CD4-positive, CD25-positive, alpha-beta regulatory T cell (primary cell): ENCODE data around the gene SORCS2. TPM values are rescaled to one million over a fixed set of nuclear protein-coding genes. Genes with fewer than 3 reads are reported as not detected.

Source experiments
- ATAC-seq, 2 donors: fragments of 150-1000 bp; cut with Tn5 transposase; one replicate each; pipeline ENCODE4 v1.10.0; 2021; ENCODE audit warnings: low read depth in 2 of 2, moderate number of reproducible peaks in 2 of 2, moderate library complexity in 1 of 2
- DNase-seq, 3 donors: peaks; one replicate each; pipeline versions ENCODE4 v3.0.0 to v3.0.0-alpha.2; 2012 to 2022; ENCODE audit warnings: mixed read lengths in 1 of 3
- H3K27ac ChIP-seq: one replicate; pipeline ENCODE4 v1.7.0; 2013; ENCODE audit warnings: mild to moderate bottlenecking, low read length; ENCODE audit not compliant: insufficient read depth, poor library complexity, severe bottlenecking
- H3K27me3 ChIP-seq: one replicate; pipeline ENCODE4 v1.7.0; 2013; ENCODE audit warnings: low read length; ENCODE audit not compliant: control insufficient read depth, insufficient read depth
- H3K36me3 ChIP-seq: one replicate; pipeline ENCODE4 v1.7.0; 2013; ENCODE audit warnings: mild to moderate bottlenecking, low read length, moderate library complexity; ENCODE audit not compliant: control insufficient read depth, insufficient read depth
- H3K4me1 ChIP-seq: 2 replicates; pipeline ENCODE4 v1.7.0; 2013; ENCODE audit warnings: mild to moderate bottlenecking, low read length; ENCODE audit not compliant: insufficient read depth, control insufficient read depth, poor library complexity, severe bottlenecking
- H3K4me3 ChIP-seq: one replicate; pipeline ENCODE4 v1.7.0; 2013; ENCODE audit warnings: low read depth, mild to moderate bottlenecking, low read length, moderate library complexity
- H3K9me3 ChIP-seq, 2 experiments: 1 replicate in 1 of 2; 2 replicates in 1 of 2; pipeline ENCODE4 v1.7.0; 2013; ENCODE audit warnings: low read length in 2 of 2, mild to moderate bottlenecking in 1 of 2, moderate library complexity in 1 of 2; ENCODE audit not compliant: control insufficient read depth in 2 of 2
- H3K27ac Mint-ChIP-seq, 3 donors: one replicate each; pipeline ENCODE4 v1.8.0; 2020 to 2022; ENCODE audit warnings: mild to moderate bottlenecking in 3 of 3, mixed read lengths in 3 of 3, moderate library complexity in 2 of 3
- H3K27me3 Mint-ChIP-seq: one replicate; pipeline ENCODE4 v1.8.0; 2022; ENCODE audit warnings: mild to moderate bottlenecking, mixed read lengths
- H3K36me3 Mint-ChIP-seq: one replicate; pipeline ENCODE4 v1.8.0; 2020; ENCODE audit warnings: mixed read lengths
- H3K4me1 Mint-ChIP-seq, 4 donors: one replicate each; pipeline ENCODE4 v1.8.0; 2020 to 2022; ENCODE audit warnings: mixed read lengths in 4 of 4, mild to moderate bottlenecking in 1 of 4
- H3K4me3 Mint-ChIP-seq, 4 donors: one replicate each; pipeline ENCODE4 v1.8.0; 2020 to 2022; ENCODE audit warnings: mild to moderate bottlenecking in 4 of 4, mixed read lengths in 4 of 4, moderate library complexity in 3 of 4
- H3K9me3 Mint-ChIP-seq, 7 donors: one replicate each; pipeline ENCODE4 v1.8.0; 2020 to 2022; ENCODE audit warnings: mixed read lengths in 7 of 7, mild to moderate bottlenecking in 3 of 7, moderate library complexity in 2 of 7
- polyA plus RNA-seq, 4 donors: library from polyadenylated mRNA; unstranded; fragments of 300-500 nt; fragmentation: Illumina TruSeq; gene quantifications; one replicate each; pipeline ENCODE4 v1.2.3, GENCODE V29; 2021
- total RNA-seq: library from RNA; stranded (reverse); gene quantifications from one replicate; pipeline ENCODE4 v1.2.3, GENCODE V29; 2022

The SORCS2 gene
- total and polyA plus RNA-seq, 5 donors from 2014 or later = not detected

- Mint-ChIP-seq H3K36me3 (no peaks in the 10 kb centered on the region), H3K4me1 (peaks cover 6 to 28% (median 10%) of the 10 kb centered on the region in 4 donors), H3K27me3 (peaks cover 15% of the 10 kb centered on the region), H3K4me3 (no peak overlapping the region), H3K9me3 (peaks cover 0 to 3% (median 0%) of the 10 kb centered on the region in 7 donors), H3K27ac (no peak overlapping the region)
- no peak overlapping the region for H3K27ac ChIP-seq
- no peaks in the 10 kb centered on the region for H3K36me3 ChIP-seq
- H3K4me1 ChIP-seq = peaks cover 14% of the 10 kb centered on the region
- DNase-seq (no peak), ATAC-seq (no peak)
- no peaks in the 10 kb centered on the region for H3K9me3 ChIP-seq
- H3K4me3 ChIP-seq = no peak overlapping the region
- H3K27me3 ChIP-seq = no peaks in the 10 kb centered on the region
These were observed 459.2 kb downstream of the SORCS2 start for GRCh38 chr4:7651461-7651921.

GRCh38 chr4:7652006-7652405 is 459.7 kb downstream of the SORCS2 start:
- H3K4me3 ChIP-seq = no peak overlapping the region
- H3K27me3 Mint-ChIP-seq = peaks cover 15% of the 10 kb centered on the region
- no peaks in the 10 kb centered on the region for H3K36me3 Mint-ChIP-seq
- H3K27me3 ChIP-seq = no peaks in the 10 kb centered on the region
- DNase-seq (no peak), ATAC-seq (no peak)
- peaks cover 14% of the 10 kb centered on the region for H3K4me1 ChIP-seq
- H3K27ac Mint-ChIP-seq = no peak overlapping the region
- H3K27ac ChIP-seq = no peak overlapping the region
- H3K36me3 ChIP-seq = no peaks in the 10 kb centered on the region
- no peak overlapping the region for H3K4me3 Mint-ChIP-seq
- no peaks in the 10 kb centered on the region for H3K9me3 ChIP-seq
- peaks cover 6 to 25% (median 10%) of the 10 kb centered on the region in 4 donors for H3K4me1 Mint-ChIP-seq
- peaks cover 0 to 1% (median 0%) of the 10 kb centered on the region in 7 donors for H3K9me3 Mint-ChIP-seq

- no peaks in the 10 kb centered on the region for H3K36me3 Mint-ChIP-seq
These were observed 460.1 kb downstream of the SORCS2 start for GRCh38 chr4:7652451-7652881.

DNA sequence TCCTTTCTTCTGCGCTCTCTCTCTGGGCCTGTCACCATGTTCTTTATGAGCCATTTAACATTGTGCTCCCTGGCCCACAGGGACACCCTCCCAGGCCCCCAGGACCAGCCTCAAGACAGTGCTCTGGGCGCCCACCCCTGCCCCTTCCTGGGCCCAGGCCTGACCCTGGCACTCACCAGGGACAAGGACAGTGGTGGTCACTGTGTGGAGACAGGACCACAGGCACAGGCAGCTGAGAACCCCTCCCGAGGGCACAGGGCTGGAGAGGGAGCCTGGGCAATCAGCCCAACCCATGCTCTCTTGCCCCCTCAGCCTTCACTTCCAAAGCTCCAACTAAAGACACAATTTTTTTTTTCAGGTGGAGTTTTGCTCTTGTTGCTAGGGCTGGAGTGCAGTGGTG is 460.6 kb downstream of the SORCS2 start:
- H3K9me3 ChIP-seq = no peaks in the 10 kb centered on the region
- H3K4me3 ChIP-seq = no peak overlapping the region
- H3K36me3 ChIP-seq = no peaks in the 10 kb centered on the region
- DNase-seq (no peak), ATAC-seq (no peak)
- Mint-ChIP-seq H3K27ac (peak overlapping the region in 1 of 3 donors; percentile 91), H3K4me3 (no peak overlapping the region), H3K36me3 (no peaks in the 10 kb centered on the region), H3K27me3 (peaks cover 15% of the 10 kb centered on the region), H3K4me1 (peaks cover 6 to 23% (median 10%) of the 10 kb centered on the region in 4 donors), H3K9me3 (no peaks in the 10 kb centered on the region)
- H3K27ac ChIP-seq = no peak overlapping the region
- H3K4me1 ChIP-seq = peaks cover 14% of the 10 kb centered on the region
- no peaks in the 10 kb centered on the region for H3K27me3 ChIP-seq

More at GRCh38 chr4:7652451-7652881, 460.1 kb downstream of the SORCS2 start:
- Mint-ChIP-seq H3K9me3 (peaks cover 0 to 1% (median 0%) of the 10 kb centered on the region in 7 donors), H3K27me3 (peaks cover 15% of the 10 kb centered on the region), H3K4me1 (peaks cover 6 to 23% (median 10%) of the 10 kb centered on the region in 4 donors), H3K4me3 (no peak overlapping the region), H3K27ac (peak overlapping the region in 1 of 3 donors; percentile 91)
- H3K27me3 ChIP-seq = no peaks in the 10 kb centered on the region
- ATAC-seq (no peak), DNase-seq (no peak)
- no peaks in the 10 kb centered on the region for H3K9me3 ChIP-seq
- no peak overlapping the region for H3K4me3 ChIP-seq
- no peaks in the 10 kb centered on the region for H3K36me3 ChIP-seq
- H3K27ac ChIP-seq = no peak overlapping the region
- peaks cover 14% of the 10 kb centered on the region for H3K4me1 ChIP-seq

DNA sequence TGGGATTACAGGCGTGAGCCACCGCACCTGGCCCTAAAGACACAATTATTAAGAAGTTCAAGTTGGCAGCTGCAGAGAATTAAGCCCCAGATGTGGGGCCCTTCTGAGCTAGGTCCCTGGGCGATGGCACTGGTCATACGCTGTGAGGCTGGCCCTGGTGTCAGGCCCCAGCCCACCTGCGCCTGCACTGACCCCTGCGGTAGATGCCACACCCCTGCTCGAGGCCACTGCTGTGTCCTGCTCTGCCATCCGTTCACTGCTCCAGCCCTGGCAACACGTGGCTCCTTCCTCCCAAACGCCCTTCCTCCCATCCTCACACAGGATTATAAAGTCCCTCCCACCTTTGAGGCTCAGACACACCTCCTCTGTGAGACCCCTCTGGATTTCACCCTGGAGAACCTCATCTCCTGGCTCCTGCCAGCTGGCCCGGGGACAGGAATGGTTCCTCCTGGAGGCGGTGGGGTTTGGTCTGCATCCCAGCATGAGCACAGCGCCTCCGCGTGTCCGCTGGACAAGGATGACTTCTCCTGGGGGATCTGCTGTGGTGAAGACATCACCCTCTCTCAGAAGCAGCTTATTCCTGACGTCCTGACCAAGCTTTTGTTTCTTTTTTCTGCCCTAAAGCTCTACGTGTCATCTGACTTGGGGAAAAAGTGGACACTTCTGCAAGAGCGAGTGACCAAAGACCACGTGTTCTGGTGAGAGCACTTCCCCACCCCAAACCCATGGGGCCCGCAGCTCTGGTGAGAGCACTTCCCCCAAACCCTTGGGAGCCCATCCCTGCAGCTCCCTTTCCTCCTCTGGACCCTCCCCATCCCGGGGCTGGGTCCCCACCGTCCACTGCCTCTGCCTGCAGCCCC is 461.4 kb downstream of the SORCS2 start:
- Histone ChIP-seq H3K27me3 (no peaks in the 10 kb centered on the region), H3K4me1 (peaks cover 14% of the 10 kb centered on the region), H3K4me3 (no peak overlapping the region), H3K27ac (no peak overlapping the region), H3K9me3 (no peaks in the 10 kb centered on the region), H3K36me3 (no peaks in the 10 kb centered on the region)
- no peak overlapping the region for H3K27ac Mint-ChIP-seq
- no peaks in the 10 kb centered on the region for H3K36me3 Mint-ChIP-seq
- peaks cover 11% of the 10 kb centered on the region for H3K27me3 Mint-ChIP-seq
- peaks cover 6 to 23% (median 10%) of the 10 kb centered on the region in 4 donors for H3K4me1 Mint-ChIP-seq
- DNase-seq = no peak
- no peaks in the 10 kb centered on the region for H3K9me3 Mint-ChIP-seq
- no peak overlapping the region for H3K4me3 Mint-ChIP-seq
- no peak for ATAC-seq

DNA sequence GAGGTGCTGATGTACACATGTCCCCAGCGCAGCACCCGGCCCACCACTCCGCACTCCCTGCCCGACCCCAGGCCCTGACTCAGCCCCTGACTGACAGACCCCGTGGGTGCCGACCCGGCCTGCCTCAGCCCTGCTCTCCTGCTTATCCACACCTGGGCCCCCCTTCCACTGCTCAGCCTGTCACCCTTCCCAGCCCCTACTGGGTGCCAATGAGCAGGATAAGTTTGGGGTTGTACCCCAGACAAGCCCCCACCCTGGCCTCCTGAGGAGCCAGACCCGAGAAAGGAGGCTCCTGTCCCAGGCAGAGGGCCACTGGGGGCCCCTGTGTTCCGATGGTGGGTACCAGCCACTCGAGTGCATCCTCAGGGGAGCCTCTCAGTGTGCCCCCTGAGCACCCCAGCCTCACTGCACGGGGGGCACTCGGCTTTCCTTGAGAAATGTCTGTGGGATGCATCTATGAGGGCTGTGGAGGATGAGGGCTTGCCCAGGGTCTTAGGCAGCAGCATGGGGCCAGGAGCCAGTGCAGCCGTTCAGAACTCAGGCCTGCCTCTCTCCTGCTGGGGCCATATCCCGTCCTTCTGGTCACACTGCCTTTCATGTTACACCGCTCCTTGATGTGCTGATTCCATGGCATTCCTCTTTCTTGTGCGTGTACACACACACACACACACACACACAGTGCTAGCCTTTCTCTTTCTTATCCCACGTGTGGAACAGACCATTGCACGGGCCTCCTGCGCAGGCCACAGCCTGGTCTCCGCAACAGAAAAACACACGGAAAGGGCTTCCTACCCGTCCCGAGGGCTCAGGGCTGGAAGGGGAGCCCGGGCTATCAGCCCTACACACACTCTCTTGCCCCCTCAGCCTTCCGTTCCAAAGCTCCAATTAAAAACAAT is 462.5 kb downstream of the SORCS2 start:
- Histone ChIP-seq H3K36me3 (no peaks in the 10 kb centered on the region), H3K27ac (no peak overlapping the region), H3K4me1 (peaks cover 9% of the 10 kb centered on the region), H3K27me3 (no peaks in the 10 kb centered on the region), H3K9me3 (no peaks in the 10 kb centered on the region), H3K4me3 (no peak overlapping the region)
- Mint-ChIP-seq H3K27me3 (peaks cover 10% of the 10 kb centered on the region), H3K36me3 (no peaks in the 10 kb centered on the region), H3K4me3 (no peak overlapping the region), H3K4me1 (peaks cover 3 to 15% (median 4%) of the 10 kb centered on the region in 4 donors), H3K27ac (no peak overlapping the region), H3K9me3 (no peaks in the 10 kb centered on the region)
- ATAC-seq (no peak), DNase-seq (no peak)

GRCh38 chr4:7655511-7656243 is 463.3 kb downstream of the SORCS2 start:
- DNase-seq (no peak), ATAC-seq (no peak)
- Histone ChIP-seq H3K4me1 (peaks cover 3% of the 10 kb centered on the region), H3K27ac (no peak overlapping the region), H3K36me3 (no peaks in the 10 kb centered on the region), H3K4me3 (no peak overlapping the region), H3K9me3 (no peaks in the 10 kb centered on the region), H3K27me3 (no peaks in the 10 kb centered on the region)
- H3K9me3 Mint-ChIP-seq = no peaks in the 10 kb centered on the region
- peaks cover 10% of the 10 kb centered on the region for H3K27me3 Mint-ChIP-seq
- peaks cover 0 to 9% (median 0%) of the 10 kb centered on the region in 4 donors for H3K4me1 Mint-ChIP-seq
- no peak overlapping the region for H3K4me3 Mint-ChIP-seq
- H3K36me3 Mint-ChIP-seq = no peaks in the 10 kb centered on the region
- H3K27ac Mint-ChIP-seq = no peak overlapping the region
